ENCODE results near the gene FAM43B.

DNA sequence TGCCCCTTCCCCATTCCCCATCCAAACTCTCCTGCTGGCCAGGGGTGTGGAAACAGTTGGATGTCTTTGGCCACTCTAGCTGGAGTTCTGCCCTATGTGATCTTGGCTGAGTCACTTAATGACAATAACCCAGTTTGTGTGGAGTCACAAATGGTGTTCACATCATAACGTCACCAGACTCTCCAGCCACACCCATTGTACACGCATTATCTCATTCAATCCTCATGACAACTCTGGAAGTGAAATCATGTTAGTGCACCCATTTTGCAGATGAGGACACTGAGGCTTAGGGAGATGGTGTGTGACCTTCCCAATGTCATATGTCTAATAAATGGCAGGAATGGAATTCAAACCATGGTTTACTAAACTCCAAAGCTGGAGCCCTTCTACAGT is 35.3 kb downstream of the FAM43B start:
- TF ChIP-seq, protein P1, sequence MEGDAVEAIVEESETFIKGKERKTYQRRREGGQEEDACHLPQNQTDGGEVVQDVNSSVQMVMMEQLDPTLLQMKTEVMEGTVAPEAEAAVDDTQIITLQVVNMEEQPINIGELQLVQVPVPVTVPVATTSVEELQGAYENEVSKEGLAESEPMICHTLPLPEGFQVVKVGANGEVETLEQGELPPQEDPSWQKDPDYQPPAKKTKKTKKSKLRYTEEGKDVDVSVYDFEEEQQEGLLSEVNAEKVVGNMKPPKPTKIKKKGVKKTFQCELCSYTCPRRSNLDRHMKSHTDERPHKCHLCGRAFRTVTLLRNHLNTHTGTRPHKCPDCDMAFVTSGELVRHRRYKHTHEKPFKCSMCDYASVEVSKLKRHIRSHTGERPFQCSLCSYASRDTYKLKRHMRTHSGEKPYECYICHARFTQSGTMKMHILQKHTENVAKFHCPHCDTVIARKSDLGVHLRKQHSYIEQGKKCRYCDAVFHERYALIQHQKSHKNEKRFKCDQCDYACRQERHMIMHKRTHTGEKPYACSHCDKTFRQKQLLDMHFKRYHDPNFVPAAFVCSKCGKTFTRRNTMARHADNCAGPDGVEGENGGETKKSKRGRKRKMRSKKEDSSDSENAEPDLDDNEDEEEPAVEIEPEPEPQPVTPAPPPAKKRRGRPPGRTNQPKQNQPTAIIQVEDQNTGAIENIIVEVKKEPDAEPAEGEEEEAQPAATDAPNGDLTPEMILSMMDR (IDR thresholded peaks at IDR 0.05) = no peak
- no peak for TF ChIP-seq POLR2AphosphoS5 (IDR thresholded peaks at IDR 0.05)
- no peak for TF ChIP-seq POLR2A (IDR thresholded peaks at IDR 0.05)

Data from upper lobe of left lung (tissue), 4 donors.